Renal pelvis (tissue), 4 donors: ENCODE data around the gene EEF1AKMT1. TPM values are rescaled to one million over a fixed set of nuclear protein-coding genes. Genes with fewer than 3 reads are reported as not detected.
"Not testable (repeated sequence)": the region's sequence is repeated elsewhere in the genome, so short reads cannot be mapped to it uniquely, and the experiment has no call there.

Experiments
- DNase-seq: peaks from one replicate; pipeline ENCODE4 v3.0.0-alpha.2; 2013
- polyA plus RNA-seq, 3 donors: library from polyadenylated mRNA; unstranded; fragments of 120-200 nt; gene quantifications; one replicate each; pipeline ENCODE4 v1.2.1, GENCODE V29; 2013; ENCODE audit not compliant: insufficient read length in 3 of 3

Gene EEF1AKMT1
- polyA plus RNA-seq, 3 donors, result 13.6 to 16.2 (median 15.0) TPM

DNA sequence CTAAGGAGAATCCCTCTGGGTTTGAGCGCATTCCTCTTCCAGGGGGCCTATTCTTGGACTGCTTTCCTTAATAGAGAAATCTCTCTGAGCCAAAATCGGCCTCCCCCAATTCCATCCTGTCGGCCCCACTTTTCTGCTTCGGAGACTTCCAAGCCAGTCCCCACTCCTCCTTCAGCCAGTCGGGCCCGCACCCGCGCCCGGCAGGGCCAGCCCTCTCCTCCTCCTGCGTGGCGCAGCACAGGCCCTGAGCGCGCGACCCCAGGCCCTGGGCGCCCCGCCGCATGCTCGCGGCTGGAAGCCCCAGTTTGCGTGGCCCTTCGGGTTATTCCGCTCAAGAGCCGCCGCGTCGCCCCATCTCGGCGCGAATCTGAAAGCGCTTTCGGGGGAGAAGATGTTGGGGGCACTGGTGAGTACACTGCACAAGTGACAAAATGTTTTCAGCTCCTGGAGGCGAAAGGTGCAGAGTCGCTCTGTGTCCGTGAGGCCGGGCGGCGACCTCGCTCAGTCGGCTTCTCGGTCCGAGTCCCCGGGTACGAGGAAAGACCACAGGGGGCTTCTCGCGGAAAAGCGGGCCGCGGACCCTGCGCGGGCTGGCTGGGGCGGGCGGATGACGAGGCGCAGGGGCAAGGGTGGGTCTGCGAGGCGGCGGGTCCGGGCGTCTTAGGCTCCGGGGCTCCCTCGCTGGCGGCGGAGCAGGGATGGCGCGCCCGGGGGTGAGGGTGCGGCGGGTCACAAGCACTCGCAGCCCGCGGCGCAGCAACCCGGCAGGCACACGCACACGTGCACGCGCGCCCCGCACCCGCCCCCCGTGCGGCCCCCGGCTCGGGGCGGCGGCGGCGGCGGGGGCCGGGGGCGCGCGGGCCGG is 70.6 kb downstream of the EEF1AKMT1 start, which contains the start of gene IL17D:
Gene IL17D, plus strand, starts transcription at position 785 of the 865 bp plus-strand sequence. CDS start 303 bp downstream, outside the sequence.
- no peak for DNase-seq

DNA sequence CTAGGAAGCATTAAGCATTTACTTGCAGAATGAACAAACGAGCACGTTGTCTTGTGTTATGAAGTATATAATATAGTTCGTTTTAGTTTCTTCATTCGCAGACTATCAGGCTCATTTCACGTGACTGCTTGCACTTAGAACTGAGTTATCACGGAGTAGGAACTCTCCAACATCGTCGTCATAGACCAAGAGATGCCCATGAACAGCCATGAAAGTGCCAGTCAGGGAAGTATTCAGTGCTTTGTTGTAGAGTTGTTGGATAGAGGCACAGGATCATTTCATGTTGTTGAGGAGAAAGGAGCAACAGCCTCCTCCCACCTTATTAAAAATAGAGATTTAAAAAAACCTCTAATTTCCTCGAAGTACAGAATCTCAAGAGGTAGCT is 71.2 kb downstream of the EEF1AKMT1 start:
- no peak for DNase-seq

DNA sequence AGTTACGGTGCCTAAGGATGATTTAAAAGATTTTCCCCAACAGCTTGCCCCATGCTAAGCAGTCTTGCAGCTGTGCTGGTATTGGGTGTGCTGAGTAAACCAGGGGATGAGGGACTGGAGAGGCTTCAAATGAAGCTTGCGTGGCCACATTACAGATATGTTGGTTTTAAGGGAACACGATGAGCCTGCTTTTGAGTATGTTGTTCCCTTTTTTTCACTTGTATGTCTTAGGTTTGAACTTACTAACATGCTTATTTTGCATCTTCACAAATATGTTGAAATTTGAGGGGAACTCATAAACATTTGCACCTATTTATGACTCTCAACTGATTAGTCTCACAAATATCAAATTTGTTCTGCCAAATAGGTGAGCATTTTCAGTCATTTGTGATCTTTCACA is 72.3 kb downstream of the EEF1AKMT1 start:
- DNase-seq, result no peak

DNA sequence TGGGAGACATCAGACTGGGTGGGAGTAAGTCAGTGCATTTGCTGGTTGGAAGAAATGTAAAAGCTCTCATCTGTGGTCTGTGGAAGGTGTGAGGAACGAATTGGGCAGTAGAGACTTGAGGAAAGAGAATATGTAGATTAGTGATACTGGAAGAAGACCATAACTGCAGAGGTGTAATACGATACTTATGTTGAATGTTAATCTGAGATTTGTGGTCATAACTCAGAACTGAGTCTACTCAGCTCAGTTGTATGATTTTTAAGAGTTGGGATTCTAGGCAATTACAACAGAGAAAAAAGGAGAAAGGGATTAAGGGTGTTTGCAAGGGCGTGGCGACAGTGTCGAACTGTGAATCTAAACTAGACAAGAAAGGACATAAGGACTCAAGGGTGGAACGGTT is 73.5 kb downstream of the EEF1AKMT1 start:
- no peak for DNase-seq

DNA sequence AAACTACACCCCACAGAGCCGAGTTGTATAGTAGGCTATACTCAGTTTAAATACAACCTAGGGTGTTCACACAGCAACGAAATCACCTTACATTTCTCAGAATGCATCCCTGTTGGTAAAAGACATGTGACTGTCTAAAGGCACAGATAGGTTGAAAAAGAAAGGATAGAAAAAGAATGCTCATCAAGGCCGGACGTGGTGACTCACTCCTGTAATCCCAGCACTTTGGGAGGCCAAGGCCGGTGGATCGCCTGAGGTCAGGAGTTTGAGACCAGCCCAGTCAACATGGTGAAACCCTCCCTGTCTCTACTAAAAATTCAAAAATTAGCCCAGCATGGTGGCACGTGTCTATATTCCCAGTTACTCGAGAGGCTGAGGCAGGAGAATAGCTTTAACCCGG is 74.0 kb downstream of the EEF1AKMT1 start:
- DNase-seq, result no peak

DNA sequence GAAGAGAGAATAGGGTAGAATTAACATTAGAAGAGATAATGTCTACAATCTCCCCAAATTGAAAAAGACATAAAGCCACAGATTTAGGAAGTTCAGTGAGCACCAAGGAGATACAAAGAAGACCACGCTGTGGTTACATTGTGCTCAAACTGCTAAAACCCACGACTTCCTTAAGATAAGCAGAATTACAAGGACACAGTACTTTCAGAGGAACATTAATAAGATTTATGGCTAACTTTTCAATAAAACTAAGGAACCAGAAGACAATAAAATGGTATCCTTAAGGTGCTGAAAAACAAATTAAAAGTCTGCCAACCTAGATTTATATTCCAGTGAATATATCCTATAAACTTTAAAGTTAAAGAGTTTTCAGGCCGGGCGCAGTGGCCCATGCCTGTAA is 77.7 kb downstream of the EEF1AKMT1 start:
- no peak for DNase-seq

DNA sequence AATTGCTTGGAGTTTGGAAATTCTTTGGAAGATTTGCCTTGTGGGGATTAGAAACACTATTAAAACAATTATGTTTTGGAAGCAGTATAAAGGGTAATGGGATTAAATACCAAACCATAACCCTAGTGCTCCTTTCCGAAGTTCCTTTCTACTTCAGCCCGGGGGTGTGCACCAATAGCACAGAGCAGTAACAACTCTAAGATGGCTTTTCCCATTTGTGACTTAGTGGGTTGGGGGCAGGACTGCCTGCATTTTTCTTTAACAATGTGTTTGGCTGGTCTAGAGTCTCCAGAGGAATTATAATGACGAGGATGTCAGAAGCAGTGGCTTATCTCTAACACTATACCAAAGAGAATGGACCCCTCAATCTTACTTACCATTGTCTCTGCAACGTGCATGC is 82.1 kb downstream of the EEF1AKMT1 start:
- DNase-seq, result no peak

DNA sequence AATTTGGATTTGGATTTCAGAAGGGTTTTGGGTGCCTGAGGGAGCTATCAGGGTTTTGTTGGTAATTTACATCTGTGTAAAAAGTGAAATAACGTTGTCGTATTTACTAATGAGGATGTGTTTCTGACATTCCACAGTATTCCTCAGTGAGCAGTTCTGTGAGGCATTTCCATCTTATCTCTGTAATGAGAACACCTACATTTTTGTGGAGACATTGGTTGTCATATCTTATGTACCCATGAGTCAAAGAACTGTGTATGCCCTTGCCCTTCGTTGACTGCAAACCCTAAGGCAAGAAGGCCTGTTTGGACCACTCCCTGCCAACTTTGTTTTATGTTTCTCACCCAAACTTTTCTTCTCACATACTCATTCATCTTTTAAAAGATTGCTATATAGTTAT is 84.5 kb downstream of the EEF1AKMT1 start:
- DNase-seq, result no peak

DNA sequence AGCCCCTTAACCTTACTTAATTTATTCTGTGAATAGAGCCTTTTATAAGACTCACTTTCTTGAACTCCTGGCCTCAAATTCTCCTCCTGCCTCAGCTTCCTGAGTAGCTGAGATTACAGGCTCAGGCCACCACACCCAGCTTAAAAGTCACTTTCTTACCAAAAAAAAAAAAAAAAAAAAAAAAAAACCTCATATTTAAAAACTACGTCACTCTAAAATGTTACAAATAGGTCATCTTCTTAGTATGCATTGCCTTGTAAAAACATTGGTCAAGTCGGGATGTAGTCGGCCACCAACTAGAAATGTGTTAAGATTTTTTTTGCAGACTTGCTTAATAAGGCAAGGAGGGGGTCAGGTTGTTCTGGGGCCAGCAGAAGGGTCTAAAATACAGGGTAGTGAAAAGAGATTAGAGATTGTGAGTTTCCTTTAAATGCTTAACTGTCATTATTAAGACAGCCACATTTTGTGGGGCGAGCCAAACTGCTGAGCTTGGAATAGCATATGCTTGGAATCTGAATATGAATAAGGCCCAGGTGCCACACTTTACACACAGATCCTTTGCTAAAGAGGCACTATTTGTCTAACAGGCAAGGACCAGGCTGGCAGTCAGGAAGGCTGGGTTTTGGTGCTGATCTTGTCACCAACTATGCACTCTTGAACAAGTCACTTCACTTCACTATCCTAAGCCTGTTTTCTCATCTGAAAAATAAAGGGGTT is 86.7 kb downstream of the EEF1AKMT1 start:
- DNase-seq, result no peak

DNA sequence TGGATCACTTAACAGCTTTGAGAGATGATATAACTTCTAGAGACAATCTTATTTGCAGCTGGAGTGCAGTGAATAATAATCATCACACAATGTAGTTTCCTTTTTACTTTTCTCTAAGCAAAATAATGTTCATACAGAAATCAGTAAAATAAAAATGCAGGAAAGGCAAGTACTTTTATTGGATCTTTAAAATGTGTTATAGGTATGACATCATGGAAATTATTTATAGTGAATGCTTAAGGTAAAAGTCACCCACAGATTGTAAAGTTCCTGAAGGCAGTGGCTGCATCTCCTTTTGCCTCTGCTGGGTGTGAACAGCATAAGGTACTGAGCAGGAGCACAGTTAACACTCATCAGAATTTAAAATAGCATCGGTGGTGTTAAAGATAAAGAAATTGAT is 87.6 kb downstream of the EEF1AKMT1 start:
- DNase-seq, result no peak

DNA sequence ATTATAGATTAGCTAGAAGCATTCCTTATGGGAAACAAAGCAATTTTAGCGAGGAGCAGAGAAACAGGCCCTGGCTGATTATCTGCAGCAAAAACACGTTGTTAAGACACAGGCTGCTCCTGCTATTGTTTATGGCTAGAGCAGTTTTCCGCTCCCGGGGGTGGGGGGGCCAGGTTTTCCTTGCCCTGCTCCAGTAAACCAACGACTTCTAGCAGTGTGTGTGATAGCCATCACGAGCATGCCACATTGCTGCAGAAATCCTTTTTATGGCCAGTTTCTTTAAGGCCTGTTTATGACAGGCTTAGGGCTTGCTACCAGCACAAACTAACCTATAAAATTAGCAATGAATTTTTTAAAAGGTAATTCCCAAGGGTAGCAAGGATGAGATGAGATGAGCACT is 88.7 kb downstream of the EEF1AKMT1 start:
- DNase-seq, result no peak

DNA sequence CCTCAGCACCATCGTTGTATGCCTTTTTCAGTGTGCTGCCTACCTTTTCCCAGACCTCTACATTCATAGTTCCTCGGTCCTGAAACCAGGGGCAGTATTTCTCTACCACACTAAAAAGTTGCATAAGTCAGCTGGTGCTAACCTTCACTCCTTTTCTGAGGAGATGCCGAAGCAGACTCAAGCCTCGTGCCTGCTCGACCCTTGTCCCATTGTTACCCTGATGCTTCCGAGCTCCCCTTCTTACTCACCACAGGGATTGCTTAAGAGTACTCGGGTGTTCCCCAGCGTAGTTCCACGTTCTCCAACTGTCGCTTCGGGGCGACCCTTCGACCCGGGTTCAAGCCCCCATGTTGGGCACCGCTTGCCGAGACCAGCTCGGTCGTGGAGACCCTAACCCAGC is 89.2 kb downstream of the EEF1AKMT1 start:
- DNase-seq, result no peak

DNA sequence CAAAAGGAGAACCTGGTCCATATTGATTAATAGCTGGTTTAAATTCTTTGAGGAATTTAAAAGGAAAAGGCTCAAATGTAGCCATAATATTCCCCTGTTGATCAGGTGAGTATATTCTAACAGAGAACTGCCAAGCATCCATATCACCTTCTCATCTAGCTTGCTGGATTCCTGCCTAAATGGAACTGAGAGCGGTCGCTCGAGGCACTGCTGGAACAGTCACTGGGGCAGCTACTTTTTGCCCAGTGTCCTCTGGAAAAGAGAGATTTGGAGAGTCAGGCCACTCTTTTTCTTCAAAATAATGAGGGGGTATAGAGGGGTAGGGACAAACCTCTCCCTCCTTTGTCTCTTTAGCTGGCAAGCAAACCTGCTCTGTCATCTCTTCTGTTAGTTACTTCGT is 89.7 kb downstream of the EEF1AKMT1 start:
- DNase-seq, result no peak

DNA sequence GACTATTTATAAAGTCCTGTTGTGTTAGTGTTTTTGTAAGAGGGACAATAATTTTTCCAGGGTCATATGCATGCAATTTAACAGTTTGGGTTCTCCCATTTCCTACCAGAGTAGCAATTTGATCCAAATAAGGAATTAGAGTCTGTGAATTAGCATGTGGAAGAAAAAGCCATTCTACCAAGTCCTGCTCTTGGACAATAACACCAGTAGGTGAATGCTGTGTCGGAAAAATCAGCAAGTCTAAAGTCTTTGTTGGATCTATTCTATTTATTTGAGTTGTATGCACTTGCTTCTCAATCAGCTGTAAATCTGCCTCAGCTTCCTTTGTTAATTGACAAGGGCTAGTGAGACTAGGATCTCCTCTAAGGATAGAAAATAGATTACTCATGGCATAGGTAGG is 91.7 kb downstream of the EEF1AKMT1 start:
- no peak for DNase-seq

DNA sequence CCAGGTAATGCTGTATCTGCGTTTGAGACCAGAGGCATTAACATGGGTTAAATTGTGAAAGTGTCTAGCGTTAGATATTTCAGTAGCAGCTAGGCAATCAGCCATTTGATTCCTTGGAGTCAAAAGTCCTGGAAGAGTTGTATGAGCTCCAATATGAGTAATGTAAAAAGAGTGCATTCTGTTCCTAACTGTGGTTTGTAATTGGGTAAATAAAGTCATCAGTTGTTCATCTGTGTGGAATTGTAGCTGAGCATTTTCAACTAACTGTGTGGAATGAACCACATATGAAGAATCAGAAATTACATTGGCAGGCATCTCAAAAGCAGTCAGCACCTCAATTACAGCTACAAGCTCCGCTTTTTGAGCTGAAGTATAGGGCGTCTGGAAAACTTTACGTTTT is 92.3 kb downstream of the EEF1AKMT1 start:
- not testable (repeated sequence) for DNase-seq

DNA sequence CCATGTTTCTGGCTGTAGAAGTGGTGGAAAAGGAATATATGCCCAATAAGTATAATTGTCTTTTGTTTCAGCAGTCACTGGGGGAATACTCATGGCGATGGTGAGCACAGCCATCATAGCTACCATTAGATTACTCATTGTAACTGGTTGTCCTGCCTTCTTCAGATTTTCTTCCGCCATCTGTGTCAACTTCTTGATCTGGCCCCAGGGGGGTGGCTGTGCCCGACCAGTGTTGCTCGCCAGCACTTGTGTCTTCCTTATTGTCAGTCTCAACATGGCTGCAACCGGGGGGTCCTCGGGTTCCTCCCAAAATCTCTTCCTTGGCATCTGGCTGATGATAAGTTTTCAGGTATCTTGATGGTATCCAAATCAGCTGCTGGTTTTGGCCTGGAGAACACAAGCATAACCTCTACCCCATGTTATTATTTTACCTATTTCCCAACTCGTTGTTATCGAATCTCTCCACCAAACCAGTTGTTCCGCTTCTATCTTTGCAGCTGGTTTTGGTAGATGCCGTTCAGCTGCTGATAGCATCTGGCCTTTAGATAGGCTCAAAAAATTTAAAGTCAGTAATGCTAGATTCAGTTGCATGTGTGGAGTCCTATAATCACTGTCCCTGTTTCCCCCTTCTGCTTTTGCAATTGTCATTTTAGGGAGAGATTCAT is 93.2 kb downstream of the EEF1AKMT1 start:
- DNase-seq, result no peak

DNA sequence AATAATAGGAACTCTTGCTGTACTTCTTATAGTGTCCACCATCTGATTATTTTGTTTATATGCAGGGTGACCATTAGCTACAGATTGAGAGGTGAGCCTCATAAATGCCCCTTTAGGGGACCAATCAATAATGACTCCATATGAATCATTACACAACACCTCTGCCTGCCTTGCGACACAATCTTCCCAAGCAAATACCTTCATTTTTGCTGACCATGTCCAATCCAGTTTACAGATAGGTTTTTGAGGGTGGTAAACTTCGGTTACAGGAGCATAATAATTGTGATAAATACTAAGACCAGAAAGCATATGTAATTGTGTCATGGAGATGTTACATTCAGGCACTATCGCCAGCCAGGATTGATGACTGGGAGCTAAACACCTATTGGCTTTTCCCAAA is 93.9 kb downstream of the EEF1AKMT1 start:
- DNase-seq, result no peak

Other genes starting within 250 kb of the EEF1AKMT1 start
- 100 to 1,000 TPM; 137 to 147 (median 142) TPM for gene CRYL1, start 248.1 kb downstream of the EEF1AKMT1 start, polyA plus RNA-seq
- 10 to 100 TPM; 36.4 to 48.8 (median 44.9) TPM for gene IFT88, start 206.8 kb downstream of the EEF1AKMT1 start, polyA plus RNA-seq
- 10 to 100 TPM in 1 of 3 donors, 1 to 10 TPM in 2; 8.4 to 10.1 (median 8.5) TPM for gene IL17D, start 70.3 kb downstream of the EEF1AKMT1 start, polyA plus RNA-seq
- 10 to 100 TPM; 17.4 to 22.5 (median 20.3) TPM for gene XPO4, start 128.8 kb upstream of the EEF1AKMT1 start, polyA plus RNA-seq